NCI-H1048 (cell line): Measurements from ENCODE around the gene NKX6-1.

Source experiments
- DNase-seq: peaks from one replicate; lab custom pipeline; 2025; lab: John Stamatoyannopoulos, UW

The NKX6-1 gene

DNA sequence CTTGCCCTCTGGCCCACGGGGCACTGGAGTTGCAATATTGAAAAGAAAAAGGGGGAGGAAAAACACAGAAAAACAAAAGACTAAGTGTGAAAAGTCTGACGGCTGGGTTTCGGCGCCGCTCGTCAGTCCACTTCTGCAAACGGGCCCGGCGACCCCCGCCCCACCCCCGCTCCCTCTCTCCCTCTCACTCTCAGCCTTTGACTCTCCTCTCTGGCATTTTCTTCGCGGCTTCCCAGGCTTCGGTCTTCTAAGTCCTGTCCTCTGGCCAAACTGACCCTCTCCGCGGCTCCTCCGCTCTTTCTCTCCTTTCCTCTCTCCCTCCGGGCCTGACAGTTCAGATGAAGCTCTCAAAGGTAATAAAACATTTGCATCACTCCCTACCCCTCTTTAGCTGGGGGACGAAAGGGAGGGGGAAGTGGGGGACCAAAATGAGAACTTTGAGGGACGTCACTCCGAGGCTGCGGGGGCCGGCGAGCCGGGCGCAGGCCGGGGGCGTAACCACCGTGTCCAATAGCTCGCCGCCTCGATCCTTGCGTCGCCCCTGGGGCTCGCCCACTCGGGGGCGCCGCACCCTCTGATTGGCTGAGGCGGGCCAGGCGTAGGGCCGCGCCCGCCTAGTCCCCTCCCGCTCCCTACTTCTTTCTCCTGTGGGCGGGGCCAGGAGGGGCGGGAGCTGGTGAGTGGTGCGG lies at the start of gene NKX6-1:
Gene NKX6-1, minus strand, starts transcription at position 358 of the 689 bp plus-strand sequence. CDS start 1,064 bp downstream, outside the sequence.
- peak; percentile 85 for DNase-seq

DNA sequence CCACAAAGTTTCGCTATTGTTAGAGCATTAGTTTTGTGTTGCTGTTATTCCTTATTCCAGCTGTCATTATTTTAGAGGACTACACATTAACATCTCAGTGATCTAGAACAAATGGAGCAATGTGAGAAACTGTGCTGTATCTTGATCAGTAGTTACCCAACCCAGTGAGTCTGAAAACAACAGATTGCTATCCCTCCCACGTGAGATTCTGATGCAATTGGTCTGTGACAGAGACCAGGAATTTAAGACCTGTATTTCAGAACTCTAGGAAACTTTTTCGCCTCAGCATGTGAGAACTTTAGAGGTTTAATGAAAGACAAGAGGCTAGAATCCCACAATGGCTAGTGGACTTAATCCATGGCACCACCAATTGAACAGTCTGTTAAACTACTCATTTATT lies 48.1 kb upstream of the NKX6-1 start:
- DNase-seq: no peak

- DNase-seq: no peak
Measured at GRCh38 chr4:84545093-84545492, 46.0 kb upstream of the NKX6-1 start.

DNA sequence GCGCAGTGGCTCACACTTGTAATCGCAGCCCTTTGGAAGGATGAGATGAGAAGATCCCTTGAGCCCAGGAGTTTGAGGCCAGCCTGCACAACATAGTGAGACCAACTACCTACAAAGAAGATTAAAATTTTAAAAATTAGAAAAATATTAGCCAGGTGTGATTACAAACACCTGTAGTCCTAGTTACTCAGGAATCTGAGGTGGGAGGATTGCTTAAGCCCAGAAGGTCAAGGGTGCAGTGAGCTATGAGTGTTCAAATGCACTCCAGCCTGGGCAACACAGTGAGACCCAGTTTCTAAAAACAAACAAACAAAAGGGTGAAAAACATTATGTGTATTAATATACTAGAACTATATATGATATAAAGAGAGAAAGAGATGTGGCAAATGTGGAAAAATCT lies 36.8 kb upstream of the NKX6-1 start:
- DNase-seq: no peak

- DNase-seq: no peak
Measured at GRCh38 chr4:84531689-84532088, 32.6 kb upstream of the NKX6-1 start.

GRCh38 chr4:84530871-84531270 lies 31.8 kb upstream of the NKX6-1 start:
- DNase-seq: no peak

DNA sequence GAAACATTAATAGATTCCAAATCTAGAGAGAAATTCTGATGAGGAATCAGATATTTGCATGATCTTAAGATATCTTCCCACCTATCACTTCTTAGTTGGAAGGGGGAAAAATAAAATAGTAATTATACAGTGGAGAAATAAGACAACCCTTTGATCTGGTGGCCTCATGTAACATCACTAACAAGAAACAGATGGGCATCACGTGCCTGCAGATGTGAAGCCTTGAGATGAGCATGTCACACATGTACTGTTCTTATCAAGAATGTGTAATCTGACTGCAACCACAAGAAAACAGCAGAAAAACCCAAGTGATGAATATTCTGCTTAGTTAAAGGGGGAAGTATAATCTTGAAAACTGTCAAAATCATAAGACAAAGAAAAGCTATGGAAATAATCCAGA lies 31.4 kb upstream of the NKX6-1 start:
- DNase-seq: no peak

- DNase-seq: no peak
Measured at GRCh38 chr4:84529169-84529751, 30.2 kb upstream of the NKX6-1 start.

DNA sequence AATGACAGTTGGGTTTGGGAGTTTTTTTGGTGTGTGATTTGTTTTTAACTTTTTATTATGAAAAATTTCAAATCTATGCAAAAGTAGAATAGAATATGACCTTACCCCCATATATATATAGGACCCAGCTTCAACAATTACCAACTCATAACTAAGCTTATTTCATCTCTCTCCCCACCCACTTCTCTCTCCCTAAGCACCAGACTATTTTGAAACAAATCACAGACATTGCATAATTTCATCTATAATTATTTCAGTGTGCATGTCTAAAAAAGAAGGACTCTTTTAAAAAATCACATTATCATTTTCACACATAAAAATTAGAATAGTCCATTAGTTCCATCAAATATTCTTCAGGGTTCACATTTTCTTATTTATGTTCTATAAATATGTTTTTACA lies 28.3 kb upstream of the NKX6-1 start:
- no peak for DNase-seq

DNA sequence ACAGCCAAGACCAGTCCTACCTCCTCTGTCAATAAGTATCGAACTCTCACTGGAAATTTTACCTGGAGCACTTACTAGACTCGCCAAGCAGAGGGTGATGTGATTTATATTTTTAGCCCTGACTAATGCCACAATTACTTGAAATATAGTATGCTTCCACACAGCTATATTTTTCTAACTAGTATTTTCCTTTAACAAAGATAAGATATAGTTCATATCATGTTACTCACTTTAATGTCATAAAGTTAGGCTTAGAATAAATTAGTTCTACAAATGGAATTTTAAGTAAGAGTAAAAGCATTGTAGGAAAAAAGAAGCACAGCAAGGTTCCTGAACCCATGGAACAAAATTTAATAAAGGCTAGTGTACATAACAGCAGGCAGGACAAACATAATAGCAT lies 16.0 kb upstream of the NKX6-1 start:
- DNase-seq: no peak

GRCh38 chr4:84512277-84512676 lies 13.2 kb upstream of the NKX6-1 start:
- no peak for DNase-seq

DNA sequence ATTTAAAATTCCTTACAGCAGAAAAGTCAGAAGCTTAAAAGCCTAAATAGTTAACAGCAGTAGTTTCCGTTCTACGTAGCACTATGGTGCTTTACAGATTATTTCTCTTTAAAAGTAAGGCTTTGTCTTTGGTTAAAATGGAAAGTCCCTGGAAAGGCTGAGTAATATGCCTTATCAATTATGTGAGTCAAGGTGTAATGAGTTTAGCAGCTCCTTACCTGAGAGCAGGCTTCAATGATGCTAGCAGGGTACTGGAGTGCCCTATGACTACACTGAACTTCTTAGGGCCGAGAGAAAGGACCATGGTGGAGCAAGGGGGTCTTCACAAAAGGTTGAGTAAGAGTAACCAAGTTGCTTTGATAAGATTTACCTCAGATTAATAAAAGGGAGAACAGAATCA lies 12.6 kb upstream of the NKX6-1 start:
- DNase-seq: no peak

DNA sequence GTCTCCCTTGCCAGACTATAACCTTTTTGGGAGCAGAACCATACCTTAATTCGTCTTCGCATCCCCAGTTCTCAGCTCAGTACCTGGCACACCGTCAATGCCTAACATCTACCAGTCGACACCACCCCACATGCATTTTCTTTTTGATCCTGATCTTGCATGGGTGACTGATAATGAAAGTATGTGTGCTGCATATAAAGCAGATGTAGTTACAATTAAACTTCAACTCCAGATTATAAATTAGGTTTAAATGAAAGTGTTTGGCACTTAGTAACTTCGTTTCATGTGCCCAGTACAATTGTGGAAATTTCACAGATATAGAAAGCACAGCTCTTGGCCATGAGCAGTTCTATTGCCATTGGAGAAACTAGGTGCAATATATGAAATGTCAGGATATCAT lies 8.8 kb upstream of the NKX6-1 start:
- DNase-seq: no peak

DNA sequence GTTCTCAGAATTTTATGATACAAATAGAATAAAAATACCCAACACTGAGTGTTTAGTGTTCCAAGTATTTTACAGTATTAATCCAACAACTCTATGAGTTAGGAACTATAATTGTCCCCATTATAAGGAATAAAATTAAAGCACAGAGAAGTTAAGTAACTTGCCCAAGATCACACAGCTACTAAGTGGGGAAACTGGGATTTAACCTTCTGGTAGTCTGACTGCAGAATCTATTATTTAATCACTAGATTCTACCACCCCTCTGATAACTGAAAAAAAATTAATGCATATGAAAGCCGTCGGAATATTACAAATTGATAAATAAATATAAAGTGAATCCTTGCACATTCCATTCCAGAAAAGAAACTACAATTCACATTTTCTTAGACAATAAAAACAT lies 5.7 kb upstream of the NKX6-1 start:
- DNase-seq: no peak

DNA sequence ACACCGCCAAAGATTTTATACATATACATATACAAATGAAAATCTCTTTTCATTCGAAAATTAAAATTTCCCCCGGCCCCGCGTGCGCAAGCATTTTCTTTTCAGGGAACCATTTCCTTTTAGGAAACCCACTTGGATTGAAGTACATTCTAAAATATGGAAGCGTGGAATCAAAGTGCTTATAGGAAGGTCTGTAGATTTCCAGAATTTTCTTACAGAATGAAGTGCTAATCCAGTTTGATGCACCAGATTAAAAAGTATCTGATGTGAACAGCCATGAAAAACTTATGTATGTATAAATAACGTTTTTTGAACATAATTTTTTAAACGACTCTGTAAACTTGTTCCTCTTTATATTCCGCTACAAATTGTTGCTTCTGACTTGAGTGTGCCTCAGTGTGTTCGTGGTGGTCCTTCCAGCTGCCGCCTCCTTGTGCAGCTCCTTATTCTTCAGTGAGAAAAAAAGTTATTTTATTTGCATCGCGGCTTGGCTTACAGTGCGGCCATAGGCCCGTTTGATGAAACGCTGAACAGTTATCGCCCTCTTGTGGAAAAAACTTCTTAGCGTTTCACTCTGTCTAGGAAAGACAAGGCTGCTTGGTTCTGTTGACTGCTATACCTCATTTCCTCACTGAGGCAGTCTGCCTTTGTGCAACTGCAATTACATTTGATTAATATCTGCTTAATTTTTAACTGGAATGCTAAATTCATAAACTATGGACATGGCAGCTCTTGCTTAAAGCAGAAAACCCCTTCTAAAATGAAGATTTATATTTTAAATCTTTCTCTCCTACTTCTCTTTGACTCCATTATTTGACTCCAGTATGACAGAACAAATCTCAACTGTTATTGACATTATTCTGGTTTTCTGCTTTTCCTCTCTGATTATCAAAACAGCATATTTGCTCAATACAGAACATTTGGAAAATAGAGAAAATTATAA lies 4.7 kb upstream of the NKX6-1 start:
- peak; percentile 47 for DNase-seq

- no peak for DNase-seq
Measured at GRCh38 chr4:84502955-84503373, 3.9 kb upstream of the NKX6-1 start.

GRCh38 chr4:84502333-84502954 lies 3.4 kb upstream of the NKX6-1 start:
- DNase-seq: no peak

DNA sequence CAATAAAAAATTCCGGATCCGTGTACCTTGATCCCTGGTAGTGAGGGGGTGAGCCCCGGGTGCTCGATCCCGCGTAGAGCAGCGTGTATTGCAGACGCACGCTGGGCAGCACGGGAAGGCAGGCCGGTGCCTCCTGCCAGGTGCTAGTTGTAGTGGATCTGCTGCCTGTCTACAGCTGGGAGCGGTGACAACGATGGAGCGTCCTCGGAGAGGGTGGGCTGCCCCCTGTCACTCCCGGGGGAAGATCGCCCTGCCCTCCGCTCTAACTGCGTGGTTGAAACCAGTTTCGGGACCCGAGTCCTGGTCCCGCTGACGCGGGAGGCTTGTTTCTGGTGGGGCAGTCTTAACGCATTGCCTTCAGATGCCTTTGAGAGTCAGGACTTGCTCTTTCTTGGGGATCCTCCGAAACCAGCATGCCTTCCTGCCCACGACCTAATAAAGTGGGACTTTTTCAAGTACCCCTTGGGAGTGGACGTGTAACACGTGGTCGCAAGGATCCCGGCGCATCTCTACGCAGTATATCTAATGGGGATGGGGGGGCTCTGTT lies 2.7 kb upstream of the NKX6-1 start:
- no peak for DNase-seq

DNA sequence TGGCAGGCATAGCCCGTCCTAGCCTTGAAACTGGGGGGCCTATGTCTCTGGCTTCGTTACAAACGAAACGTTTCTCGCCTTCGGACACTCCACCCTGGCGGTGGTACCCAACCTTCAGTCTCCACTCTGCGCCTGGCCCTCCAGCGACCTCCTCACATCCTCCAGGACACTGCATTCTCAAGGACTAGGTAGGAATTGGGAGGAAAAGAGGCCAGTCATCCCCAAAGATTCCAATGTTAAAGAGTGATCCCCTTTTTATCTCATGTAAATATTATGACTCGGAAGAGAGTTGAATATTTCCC lies 2.1 kb upstream of the NKX6-1 start:
- DNase-seq: no peak

- no peak for DNase-seq
Measured at GRCh38 chr4:84500386-84501201, 1.5 kb upstream of the NKX6-1 start.

GRCh38 chr4:84499624-84499982 lies 511 bp upstream of the NKX6-1 start:
- DNase-seq: no peak
